ENCODE results near the gene PKD2L2. TPM values are rescaled to one million over a fixed set of nuclear protein-coding genes. Genes with fewer than 3 reads are reported as not detected.

The PKD2L2 gene
- total and polyA plus RNA-seq, 9 of the 15 experiments (the other 6 are each of a cell fraction or from before 2014, with no cell fraction given): 0.08 to 0.25 (median 0.11) TPM; not detected in 5

GRCh38 chr5:137959488-137959887 is 70.2 kb downstream of the PKD2L2 start:
- H3K9me3 ChIP-seq (replicated peaks; ENCODE audit: control insufficient read depth, insufficient read depth, low read depth, low read length): no peaks in the 10 kb centered on the region
- H3K9me1 ChIP-seq (ENCODE audit: control insufficient read depth, insufficient read depth, low read length): no peaks in the 10 kb centered on the region
- ChIA-PET CTCF (ENCODE audit: low intra/inter-chr PET ratio) (interaction anchor here (0.5 kb wide), 1 partner anchor 1968 kb away, joined by 5 read pairs; no protein-coding TSS in a partner anchor), POLR2A (no interaction called here)
- intact Hi-C loops (cut with micrococcal nuclease): no loop called here
- TF ChIP-seq CREBBP (IDR thresholded peaks at IDR 0.05; ENCODE audit: low read depth, low read length) (no peak), HNRNPL (IDR thresholded peaks at IDR 0.05; ENCODE audit: low read depth, low read length) (no peak), ELK3 (CRISPR knock-in tag; IDR thresholded peaks at IDR 0.05) (no peak), PBX2 (CRISPR knock-in tag; IDR thresholded peaks at IDR 0.05; ENCODE audit: low read depth) (no peak), PBX2 (tag; conservative IDR thresholded peaks at IDR 0.05; ENCODE audit: low read depth) (no peak), POU5F1 (IDR thresholded peaks at IDR 0.05; ENCODE audit: borderline replicate concordance, low read depth, low read length, partially characterized antibody) (no peak)
- H3K36me3 ChIP-seq (ENCODE audit: control insufficient read depth, insufficient read depth, low read length): peaks cover 63% of the 10 kb centered on the region
- 80% methylated on average over 4 of the region's 4 CpGs for WGBS (ENCODE audit: insufficient coverage, low coverage, missing lambda C conversion rate)
- no peaks in the 10 kb centered on the region for H3K79me2 ChIP-seq (ENCODE audit: control insufficient read depth, insufficient read depth, low read length)
- no peak overlapping the region for H3K9ac ChIP-seq (ENCODE audit: insufficient read depth in 1 of 2, low read depth in 2 of 2, low read length in 2 of 2)
- DNase-seq (ENCODE audit: extremely low read depth in 1 of 4, low spot score in 3 of 4) (no peak), FAIRE-seq (no peak), ATAC-seq (no peak)
- no peaks in the 10 kb centered on the region for H4K20me1 ChIP-seq (replicated peaks; ENCODE audit: control insufficient read depth, insufficient read depth, low read length)
- peaks cover 0 to 8% of the 10 kb centered on the region in 2 experiments; a peak in 2 of 5 replicates for H3K4me1 ChIP-seq (replicated peaks in 1 of 2; ENCODE audit: control insufficient read depth in 2 of 2, insufficient read depth in 2 of 2, low read length in 2 of 2)
- H2AFZ ChIP-seq (ENCODE audit: low read depth, low read length): no peak overlapping the region
- BruUV-seq (replicated peaks): no TSS peak
- in situ Hi-C loops (cut with MboI): no loop called here
- no peak overlapping the region for H3K27ac ChIP-seq (ENCODE audit: extremely low read depth, low read depth, low read length)
- no peak overlapping the region for H3K4me2 ChIP-seq (ENCODE audit: insufficient read depth, low read length)
- no peak overlapping the region for H3K4me3 ChIP-seq
- no peaks in the 10 kb centered on the region for H3K27me3 ChIP-seq (ENCODE audit: control insufficient read depth in 2 of 2, insufficient read depth in 2 of 2, low read length in 2 of 2)
